HG02884 (cell line): ENCODE data around the gene SLC2A4RG.

Source experiments
- ATAC-seq: cut with Tn5 transposase; IDR thresholded peaks from one replicate; pipeline ENCODE4 v1.9.1; 2021; ENCODE audit warnings: mild to moderate bottlenecking, moderate library complexity; ENCODE audit not compliant: unreplicated experiment

The SLC2A4RG gene

DNA sequence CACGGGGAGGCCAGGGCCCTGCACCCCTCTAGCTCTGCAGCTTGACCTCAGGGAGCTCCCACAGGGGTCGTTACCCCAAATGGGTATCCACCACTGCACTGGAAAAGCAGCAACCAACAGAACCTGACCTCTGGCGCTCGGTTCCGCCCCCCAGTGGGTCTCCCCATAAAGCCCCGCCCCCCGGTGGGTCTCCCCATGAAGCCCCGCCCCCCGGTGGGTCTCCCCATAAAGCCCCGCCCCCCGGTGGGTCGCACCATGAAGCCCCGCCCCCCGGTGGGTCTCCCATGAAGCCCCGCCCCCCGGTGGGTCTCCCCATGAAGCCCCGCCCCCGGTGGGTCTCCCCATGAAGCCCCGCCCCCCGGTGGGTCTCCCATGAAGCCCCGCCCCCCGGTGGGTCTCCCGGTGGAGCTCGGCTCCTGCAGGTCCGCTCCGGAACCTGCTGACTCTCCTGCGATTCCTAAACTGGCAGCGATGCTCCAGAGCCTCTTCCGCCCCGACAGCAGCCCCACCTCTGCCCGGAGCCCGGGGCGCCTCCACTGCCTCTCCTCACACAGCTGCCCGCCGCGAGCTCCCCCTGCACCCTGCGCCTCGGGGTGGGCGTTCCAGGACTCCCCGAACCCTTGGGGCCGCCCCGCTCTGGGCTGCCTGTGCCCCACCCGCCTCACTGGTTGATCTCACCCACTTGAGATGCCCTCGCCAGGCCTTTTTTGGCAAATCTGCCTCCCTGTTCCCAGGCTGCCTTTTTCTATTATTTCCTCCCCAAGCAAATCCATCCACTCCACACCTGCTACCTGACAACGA, 12.1 kb downstream of the SLC2A4RG start:
- no peak for ATAC-seq

DNA sequence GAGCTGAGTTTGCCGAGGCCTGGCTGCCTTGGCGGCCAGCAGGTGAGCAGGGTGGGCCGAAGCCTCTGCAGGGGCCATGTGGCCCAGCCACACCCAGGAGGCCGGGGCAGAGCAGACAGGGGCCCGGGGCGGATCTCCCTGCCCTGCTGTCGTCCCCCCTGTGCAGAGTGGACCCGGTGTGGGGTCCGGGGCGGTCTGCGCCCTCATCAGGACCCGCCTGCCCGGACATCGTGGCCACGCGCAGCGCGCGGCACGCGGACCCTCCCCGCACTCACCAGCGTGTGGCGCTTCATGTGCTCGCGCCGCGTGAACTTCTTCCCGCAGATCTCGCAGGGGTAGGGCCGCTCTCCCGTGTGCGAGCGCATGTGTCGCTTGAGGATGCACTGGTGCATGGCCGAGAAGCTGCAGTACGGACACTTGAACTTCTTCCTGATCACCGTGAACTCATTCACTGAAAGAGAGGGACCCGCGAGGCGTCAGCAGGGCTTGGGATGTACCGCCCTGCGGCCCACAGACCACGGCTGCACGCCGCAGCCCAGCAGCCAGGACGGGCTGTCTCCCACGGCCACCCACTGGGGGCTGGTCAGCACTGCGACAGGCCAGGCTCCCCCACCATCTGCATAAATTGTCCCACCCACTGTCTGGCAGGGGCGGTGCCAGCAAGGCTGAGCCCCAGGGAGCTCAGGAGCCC, 13.0 kb downstream of the SLC2A4RG start:
- no peak for ATAC-seq

- no peak for ATAC-seq
These were observed 13.8 kb downstream of the SLC2A4RG start for GRCh38 chr20:63753381-63753780.

DNA sequence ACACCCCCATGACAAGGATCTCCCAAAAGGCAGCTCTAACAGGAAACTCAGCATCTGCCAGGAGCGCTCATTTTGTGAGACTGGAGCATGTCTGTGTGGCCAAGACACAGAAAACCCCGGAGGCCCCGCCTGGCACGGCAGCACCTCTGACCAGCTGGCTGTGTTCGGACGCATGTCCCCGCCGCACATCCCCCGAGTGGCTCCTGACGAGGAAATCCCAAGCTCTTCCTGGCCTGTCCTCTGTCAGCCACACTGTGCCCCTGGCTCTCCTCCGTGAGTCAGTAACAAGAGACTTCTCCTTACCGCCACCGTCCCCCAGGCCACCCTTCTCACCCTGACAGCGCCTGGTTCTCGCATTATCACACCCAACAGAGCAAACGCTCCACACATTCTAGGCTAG, 14.4 kb downstream of the SLC2A4RG start:
- no peak for ATAC-seq

- no peak for ATAC-seq
These were observed 16.5 kb downstream of the SLC2A4RG start for GRCh38 chr20:63755933-63756647.

DNA sequence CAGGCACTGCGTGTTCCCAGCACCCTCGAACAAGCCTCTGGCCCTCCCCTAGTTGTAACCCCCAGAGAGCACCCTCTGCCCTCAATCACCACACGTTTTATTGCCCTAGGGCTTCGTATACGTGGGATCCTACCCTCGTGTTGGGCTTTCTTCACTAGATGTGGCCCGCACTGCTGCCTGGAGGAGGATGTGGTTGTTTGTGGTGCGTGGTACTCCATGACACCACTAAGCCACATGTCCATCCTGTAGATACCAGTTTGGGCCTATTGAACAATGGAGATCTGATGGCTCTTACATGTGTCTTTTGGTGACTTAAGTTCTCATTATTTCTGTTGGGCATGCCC, 17.0 kb downstream of the SLC2A4RG start:
- ATAC-seq, result no peak

DNA sequence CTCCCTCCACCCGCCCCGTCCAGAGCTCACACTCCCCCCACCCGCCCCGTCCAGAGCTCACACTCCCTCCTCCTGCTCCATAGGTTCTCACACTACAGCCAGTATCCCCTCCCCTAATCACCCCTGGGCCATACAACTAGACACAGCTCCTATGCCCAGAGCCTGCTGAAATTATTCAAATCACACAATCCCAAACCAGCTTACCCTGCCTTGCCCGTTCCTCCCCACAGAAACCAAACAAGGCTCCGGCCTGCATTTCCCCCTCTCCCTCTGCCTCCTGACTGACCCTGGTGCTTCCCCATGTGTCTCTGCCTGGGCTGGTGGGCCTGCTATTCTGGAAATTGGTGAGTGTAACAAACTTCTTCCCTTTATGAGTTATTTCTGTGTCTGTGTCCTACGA, 18.6 kb downstream of the SLC2A4RG start:
- no peak for ATAC-seq

DNA sequence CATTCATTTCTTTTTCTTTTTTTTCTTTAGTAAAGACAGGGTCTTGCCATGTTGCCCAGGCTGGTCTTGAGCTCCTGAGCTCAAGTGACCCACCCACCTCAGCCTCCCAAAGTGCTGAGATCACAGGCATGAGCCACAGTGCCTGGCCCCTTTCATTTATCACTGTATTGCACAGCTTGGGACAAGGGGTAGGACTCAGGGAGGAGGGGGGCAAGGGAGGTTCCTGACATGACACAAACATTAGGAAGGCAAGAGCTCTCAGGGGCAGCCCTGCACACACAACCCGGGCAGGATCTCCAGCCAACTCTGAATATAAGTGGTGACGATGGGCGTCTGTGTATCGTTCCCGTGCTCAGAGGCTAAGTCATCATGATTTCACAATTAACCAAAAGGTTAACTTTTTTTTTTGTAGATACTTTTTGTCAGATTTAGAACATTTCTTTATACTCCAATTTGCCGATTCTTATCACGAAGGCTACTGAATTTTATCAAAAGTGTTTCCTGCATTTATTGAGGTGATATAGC, 19.9 kb downstream of the SLC2A4RG start:
- no peak for ATAC-seq

DNA sequence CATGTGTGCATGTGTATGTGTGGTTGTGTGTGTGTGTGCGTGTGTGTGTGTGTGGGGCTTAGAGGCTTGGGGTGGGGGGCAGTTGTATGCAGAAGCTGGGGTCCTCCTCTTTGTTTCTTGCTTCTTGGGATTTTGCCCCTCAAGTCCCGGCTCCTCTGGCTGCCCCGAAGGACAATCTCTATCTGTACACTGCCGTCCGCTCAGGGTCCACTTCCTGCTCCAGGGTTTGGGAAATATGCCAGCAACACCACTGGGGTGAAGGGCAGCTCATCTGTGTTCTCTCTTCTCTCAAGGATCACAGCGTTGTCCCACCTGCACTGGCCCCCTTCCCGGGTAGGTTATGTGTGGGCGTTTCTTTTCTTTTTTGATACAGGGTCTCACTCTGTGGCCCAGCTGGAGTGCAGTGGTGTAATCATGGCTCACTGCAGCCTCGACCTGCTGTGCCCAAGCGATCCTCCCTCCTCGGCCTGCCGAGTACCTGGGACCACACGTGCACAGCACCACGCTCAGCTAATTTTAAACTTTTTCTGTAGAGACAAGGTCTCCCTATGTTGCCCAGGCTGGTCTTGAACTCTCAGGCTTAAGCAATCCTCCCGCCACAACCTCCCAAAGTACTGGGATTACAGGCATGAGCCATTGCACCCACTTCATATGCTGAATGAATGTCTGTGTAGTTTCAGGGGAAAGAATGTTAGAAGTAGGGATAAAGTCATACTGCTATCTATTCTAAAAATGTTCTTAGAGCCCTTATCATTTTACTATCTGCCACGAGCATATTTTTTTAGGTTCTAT, 25.7 kb downstream of the SLC2A4RG start:
- no peak for ATAC-seq

- no peak for ATAC-seq
These were observed 26.3 kb downstream of the SLC2A4RG start for GRCh38 chr20:63765902-63766301.

DNA sequence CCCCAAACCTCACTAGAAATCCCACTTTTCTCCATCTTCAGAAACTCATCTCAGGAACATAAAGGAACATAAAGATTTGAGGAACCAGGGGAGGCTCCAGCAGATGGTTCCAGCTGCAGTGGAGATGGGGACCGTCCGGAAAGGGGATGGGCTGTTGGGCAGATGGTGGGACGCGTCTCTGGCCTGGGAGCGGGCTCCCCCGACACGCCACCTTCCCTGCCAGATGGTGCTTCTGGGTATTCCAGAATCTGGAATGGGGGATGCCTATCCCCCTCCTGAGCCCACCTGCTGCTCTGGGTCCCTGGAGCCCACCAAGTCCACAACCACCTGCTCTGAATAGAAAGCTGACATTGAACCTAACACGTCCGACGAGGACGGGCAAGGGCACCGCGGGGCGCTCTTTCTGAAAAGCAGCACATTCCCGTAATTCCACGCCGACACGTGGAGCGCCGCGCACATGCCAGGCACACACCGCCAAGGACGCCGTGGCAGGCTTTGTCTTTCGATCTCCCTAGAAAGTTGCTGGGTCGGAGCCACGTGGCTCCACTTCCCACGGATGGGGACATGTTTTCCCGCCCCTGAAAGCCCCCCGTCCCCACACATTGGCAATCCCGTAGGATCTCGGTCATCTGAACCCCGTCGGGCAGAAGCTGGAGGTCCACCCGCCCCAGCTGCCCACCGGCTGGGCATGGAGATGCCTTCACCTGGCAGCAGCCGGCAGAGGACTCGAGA, 27.3 kb downstream of the SLC2A4RG start:
- no peak for ATAC-seq

GRCh38 chr20:63767456-63767855, 27.9 kb downstream of the SLC2A4RG start:
- ATAC-seq, result no peak

DNA sequence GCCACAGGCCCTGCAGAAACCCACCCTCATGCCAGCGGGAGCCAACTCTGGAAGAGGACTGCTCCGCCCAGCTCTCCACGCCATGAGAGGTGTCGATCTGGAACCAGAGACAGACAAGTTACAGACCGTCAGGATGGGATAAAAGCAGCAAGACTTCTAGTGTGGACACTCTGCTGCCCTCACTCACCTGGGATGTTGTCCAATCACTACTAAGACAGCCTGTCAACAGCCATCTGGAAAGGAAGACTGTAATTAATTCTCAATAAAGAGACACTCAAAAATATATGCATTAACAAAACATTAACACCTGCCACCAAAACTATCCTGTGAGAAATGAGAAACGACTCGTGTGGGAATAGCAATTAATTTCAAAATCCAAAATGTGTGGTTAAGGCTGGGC, 28.3 kb downstream of the SLC2A4RG start:
- ATAC-seq, result no peak

GRCh38 chr20:63768591-63769515, 29.3 kb downstream of the SLC2A4RG start:
- ATAC-seq, result no peak

- no peak for ATAC-seq
These were observed 30.4 kb downstream of the SLC2A4RG start for GRCh38 chr20:63769891-63770474.

GRCh38 chr20:63771046-63771707, 31.6 kb downstream of the SLC2A4RG start:
- no peak for ATAC-seq

DNA sequence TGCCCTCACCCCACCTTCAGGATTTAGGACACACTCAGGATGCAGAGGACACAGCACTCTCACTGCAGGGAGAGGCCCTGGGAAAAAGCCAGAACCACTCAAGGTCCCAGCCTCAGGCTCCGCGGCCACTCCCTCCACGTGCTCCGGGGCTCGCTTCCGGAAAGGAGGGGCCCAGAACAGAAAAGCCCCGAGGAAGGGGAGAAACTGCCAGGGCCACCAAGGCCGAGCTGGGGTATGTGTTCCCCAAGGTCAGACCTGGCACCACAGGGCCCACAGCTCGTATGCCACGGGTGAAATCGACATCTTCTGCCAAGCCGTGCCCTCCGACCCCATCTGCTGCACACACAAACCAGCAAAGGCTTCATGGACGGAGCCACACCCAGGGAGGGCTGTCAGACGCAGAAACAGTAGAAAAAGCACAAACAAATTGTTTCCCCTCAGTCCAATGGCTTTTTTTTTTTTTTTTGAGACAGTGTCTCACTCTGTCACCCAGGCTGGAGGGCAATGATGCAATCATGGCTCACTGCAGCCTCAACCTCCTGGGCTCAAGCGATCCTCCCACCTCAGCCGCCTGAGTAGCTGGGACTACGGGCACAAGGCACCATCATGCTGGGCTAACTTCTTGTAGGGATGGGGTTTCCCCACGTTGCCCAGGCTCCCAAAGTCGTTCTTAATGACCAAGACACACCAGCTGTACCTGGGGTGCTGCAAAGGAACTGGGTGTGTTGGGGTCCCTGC, 33.4 kb downstream of the SLC2A4RG start:
- no peak for ATAC-seq
